Activated gamma-delta T cell (primary cell): ENCODE measurements around the gene C2CD4C.
"Not testable (repeated sequence)": the region's sequence is repeated elsewhere in the genome, so short reads cannot be mapped to it uniquely, and the experiment has no call there.

Source experiments
- DNase-seq: peaks from one replicate; lab custom pipeline; 2025; lab: John Stamatoyannopoulos, UW

The C2CD4C gene

DNA sequence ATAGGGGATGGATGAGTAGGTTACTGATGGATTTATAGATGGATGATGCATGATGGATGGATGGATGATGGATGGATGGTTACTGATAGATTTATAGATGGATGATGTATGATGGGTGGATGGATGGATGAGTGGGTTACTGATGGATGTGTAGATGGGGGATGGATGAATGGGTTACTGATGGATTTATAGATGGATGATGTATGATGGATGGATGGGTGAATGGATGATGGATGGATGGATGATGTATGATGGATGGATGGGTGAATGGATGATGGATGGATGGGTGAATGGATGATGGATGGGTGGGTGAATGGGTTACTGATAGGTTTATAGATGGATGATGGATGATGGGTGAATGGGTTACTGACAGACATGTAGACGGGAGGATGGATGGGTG, 6.3 kb upstream of the C2CD4C start:
- DNase-seq = no peak

DNA sequence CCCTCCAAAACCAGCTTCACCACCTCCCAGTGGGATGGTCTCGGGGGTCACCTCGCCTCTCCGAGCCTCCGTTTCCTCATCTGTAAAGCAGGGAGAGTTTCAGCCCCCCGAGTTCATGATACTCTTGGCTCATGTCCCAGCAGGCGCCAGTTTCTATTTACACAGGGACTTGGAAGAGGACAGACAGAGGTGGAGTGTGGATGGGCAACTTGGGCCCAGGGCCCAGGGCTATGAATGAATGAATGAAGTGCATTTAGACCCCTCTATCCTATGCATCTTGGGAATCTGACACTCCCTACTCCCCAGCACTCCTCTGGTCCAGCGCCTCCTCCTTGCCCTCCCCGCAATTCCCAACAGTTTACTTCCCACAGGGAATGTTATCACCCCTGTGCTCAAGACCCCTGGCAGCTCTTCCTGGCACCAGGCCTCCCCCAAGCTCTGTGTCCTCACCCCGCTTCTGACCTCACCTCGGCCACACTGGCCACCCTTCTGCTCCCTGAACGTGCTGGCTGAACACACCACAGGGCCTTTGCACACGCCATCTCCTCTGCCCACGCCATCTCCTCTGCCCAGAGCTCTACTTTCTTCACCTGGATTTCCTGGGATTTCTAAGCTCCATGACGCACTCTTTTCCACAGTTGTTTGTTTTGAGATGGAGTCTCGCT, 4.9 kb upstream of the C2CD4C start:
- DNase-seq = no peak

DNA sequence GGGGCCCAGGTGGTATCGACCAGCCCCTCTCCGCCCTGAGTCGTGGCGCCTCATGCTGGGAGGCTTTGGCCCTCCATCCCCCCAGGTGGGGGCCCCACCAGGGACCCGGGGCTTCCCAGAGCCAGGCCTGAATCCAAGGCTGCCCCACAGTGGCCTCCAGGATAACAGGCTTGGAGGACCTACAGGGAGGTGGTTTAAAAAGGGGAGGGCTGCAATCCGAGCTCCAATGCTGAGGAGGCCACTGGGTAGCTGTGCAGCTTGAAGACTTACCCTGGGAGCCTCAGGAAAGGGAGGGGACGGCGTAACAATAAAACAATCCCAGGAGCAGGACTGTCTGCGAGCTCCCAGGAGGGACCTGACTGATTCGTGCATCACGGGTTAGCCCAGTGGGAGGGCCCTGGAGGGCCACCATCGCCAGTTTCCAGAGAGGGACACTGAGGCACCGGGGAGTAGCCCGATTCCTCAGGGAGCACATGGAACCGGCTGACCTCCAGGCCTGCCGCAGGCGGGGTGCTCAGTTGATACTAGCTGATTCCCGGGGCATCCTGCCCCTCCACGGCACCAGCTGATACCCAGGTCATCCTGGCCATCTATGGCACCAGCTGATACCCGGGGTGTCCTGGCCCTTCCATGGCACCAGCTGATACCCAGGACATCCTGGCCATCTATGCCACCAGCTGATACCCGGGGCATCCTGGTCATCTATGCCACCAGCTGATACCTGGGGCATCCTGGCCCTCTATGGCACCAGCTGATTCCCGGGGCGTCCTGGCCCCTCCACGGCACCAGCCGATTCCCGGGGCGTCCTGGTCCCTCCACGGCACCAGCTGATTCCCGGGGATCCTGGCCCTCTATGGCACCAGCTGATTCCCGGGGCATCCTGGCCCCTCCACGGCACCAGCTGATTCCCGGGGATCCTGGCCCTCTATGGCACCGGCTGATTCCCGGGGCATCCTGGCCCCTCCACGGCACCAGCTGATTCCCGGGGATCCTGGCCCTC, 3.7 kb upstream of the C2CD4C start:
- DNase-seq = no peak

DNA sequence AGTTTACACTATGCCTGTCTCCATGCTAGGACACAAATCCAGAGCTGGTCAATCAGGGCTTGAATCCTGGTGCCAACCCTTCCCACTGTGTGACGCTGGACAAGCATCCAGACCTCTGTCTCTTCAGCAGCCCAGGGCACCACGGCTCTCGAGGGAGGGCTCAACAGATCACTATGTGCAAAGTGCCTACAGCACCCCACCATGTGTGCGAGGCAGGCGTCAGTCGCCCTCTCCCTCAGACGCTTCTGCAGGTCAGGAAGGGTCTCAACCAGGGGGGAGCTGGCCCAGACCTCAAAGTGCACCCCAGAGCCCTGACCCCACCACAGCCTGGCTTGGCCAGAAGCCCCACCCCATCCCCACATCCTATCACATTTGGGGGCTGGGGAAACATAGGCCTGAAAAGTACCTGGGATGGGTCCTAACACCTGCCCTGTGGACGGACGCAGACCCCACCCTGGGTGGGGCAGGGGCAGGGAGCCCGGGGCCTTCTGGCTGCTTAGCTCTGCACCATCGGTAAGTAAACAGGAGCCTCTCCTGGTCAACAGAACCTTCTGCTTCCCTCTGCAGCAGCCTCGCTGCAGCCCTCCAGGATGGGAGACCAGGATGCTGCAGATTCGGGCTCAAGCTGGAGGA, 2.9 kb upstream of the C2CD4C start:
- no peak for DNase-seq

DNA sequence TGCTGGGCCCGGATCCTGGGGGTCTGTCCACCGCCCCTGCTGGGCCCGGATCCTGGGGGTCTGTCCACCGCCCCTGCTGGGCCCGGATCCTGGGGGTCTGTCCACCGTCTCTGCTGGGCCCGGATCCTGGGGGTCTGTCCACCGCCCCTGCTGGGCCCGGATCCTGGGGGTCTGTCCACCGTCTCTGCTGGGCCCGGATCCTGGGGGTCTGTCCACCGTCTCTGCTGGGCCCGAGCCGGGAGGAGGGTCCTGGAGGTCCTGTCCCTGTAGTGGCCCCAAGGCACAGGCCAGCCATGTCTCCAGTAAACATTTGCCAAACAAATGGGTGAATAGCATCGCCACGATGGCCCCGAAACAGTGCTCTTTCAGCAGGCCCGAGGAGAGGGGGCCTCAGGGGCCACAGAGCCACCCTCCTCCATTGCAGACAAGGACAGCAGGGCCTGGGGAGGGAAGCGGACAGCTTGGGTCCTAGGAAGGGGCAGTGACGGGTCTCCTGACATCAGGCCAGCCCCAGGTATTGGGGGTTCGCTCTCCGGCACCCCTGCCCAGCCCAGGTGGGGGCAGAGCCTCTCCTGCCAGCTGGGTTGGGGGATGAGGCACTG, 2.3 kb upstream of the C2CD4C start:
- not testable (repeated sequence) for DNase-seq

DNA sequence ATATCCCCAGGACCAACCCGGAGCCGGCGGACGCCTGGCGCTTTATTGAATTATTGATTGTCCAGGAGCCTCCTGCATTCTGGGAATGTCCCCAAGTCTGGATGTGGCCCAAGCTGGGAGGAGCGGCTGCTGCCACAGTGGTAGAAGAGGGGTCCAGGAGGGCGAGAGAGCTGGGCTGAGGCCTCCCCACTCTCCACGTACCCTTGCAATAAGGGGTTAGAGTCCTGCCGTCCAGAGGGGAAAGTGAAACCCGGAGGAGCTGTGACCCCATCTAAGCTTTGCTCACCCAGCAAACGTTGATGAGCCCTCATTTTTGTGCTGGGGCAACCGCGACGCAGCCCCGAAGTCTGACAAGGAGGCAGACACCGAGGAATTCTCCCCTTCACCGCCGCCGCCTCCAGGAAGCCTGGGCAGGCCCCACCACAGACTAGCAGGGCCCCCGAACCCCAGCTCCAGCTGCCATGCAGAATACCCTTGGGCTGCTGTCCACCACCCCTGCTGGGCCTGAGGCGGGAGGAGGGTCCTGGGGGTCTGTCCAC, 1.4 kb upstream of the C2CD4C start:
- DNase-seq = no peak

DNA sequence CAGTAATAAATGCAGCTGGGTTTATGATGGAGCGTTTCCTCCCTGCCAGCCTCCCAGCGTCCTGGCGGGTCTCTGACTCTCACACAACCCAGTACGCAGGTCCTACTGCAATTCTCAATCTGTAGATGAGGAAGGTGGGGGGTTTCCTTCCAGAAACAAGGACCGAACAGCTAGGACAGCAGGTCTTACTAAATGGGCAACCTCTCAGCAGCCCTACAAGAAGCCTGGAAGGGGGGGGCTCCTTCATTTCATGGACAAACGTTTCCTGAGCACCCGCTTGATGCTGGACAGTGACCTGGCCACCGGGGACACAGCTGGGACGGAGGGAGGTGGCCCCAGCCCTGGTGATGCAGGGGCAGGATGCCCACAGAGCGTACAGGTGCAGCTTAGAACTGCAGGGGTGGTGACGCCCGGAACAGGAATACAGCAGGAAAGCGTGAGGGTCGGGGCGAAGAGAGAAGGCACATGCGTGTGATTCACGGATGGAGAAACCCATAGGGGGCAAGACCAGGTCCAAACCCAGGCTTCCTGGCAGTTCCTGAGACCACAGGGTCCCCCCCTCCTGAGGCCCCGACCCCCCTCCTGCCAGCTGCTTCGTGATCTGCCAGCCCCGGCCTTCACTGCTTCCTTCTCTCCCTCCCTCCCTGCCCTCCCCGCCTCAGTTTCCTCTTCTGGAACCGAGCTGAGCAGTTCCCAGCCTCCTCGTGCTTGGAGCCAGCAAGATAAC, 732 bp upstream of the C2CD4C start:
- no peak for DNase-seq

DNA sequence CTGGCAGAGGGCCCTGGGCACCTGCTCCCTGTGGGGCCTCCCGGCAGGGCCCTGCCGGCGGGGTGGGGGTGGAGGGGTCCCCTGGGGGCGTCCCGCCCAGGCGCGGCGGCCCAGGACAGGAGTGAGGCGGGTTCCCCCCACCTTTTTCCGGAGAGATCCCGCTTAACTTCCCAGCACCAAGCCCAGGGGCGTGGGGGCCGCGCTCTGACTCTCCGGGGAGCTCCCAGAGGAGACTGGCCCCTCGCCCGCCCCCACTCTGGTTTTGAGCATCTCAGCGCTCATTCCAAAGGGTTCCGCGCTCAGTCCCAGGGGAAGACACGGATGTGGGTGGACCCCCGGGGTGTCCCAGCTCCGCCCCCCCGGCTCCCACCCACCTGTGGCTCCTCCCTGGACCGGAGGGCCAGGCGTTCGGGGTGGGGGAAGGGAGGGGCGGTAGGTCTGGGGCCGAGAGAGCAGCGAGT, 476 bp downstream of the C2CD4C start:
- DNase-seq = no peak

DNA sequence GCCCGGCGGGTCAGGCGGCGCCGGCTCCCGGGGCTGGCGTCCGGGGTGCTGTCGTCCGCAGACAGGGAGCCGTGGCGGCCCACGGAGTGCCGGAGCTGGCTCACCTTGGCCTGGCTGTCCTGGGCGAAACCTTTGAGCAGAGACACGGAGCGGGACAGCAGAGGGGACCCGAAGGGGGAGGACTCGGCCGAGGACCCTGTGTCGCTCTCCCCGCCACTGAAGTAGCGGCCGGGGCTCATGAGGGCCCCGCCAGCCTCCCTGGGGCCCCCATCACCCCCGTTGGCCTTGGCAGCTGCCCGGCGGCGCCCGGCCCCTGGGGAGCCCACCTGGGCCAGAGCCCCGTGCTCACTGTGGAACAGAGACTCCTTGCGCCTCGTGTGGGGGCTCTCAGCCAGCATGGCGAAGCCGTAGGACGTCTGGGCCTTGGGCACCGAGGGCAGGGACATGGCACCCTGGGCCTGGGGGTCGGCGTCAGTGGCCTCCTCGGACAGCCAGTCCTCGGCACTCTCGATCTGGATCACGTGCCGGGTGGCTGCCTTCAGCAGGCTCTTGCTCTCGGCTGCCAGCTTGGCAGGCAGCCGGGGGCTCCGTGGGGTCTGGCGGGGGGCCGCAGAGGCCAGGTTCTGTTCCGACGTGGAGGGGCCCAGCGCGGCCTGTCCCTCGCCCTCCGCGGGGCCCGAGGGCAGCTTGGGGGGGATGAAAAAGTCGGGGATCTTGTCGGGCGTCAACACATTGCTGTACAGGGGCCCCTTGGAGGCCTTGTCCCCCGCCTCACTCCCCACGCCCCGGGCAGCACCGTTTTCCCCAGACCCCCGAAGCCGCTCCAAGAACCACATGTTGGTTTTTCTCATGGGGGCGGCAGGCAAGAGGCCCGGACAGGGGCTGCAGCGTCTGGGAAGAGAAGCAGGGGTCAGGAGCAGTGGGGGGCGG, 1.2 kb downstream of the C2CD4C start:
- DNase-seq = no peak

DNA sequence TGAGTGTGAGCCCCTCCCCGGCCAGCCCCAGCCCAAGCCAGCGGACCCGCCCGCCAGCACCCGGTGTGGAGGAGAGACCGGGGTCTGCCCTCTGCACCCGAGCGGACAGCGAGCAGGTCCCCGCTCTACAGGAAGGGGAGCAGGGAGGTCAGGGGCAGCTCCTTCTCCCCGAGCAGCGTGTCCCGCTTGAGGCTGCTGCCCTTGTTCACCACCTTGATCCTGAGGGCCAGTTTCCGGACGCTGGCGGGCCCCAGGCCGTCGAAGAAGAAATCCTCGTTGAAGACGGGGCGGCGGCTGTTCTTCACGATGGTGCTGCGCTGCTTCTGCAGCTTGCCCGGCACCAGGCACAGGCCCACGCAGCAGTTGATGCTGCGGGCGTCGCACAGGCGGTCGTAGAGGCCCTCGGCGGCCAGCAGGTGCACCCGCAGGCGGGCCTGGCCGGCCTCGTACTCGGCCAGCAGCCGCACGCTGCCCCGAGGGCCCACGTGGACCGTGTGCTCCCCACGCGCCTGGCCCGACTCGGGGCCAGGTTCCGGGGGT, 1.9 kb downstream of the C2CD4C start:
- DNase-seq = no peak

DNA sequence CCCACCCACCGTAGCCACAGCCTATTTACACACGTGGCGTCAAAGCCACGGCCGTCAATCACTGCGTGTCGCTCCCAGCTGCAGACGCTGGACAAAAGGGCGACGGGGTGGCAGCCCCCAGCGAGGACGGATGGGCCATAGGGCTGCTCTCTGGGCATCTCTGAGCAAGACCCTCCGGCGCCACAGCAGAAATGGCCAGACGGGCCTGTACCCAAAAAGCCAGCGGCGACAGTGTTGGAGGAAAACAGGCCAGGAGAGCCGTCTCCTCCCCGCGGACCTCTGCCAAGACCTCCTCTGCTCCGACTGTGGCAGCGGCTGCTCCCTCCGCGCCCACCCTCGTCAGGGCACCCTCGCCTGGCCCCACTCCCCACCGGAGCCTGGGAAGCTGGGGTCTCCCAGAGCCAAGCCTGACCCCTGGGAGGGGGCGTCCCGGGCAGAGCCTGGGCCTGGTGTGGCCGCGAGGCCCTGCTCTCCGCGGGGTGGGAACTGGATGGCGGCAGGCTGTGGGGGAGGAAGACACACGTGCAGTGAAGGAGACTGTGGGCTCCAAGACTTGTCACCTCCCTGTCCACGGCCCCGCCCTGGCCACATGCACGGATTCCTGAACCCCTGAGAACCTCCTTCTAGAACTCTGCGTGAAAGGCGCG, 2.7 kb downstream of the C2CD4C start:
- no peak for DNase-seq

DNA sequence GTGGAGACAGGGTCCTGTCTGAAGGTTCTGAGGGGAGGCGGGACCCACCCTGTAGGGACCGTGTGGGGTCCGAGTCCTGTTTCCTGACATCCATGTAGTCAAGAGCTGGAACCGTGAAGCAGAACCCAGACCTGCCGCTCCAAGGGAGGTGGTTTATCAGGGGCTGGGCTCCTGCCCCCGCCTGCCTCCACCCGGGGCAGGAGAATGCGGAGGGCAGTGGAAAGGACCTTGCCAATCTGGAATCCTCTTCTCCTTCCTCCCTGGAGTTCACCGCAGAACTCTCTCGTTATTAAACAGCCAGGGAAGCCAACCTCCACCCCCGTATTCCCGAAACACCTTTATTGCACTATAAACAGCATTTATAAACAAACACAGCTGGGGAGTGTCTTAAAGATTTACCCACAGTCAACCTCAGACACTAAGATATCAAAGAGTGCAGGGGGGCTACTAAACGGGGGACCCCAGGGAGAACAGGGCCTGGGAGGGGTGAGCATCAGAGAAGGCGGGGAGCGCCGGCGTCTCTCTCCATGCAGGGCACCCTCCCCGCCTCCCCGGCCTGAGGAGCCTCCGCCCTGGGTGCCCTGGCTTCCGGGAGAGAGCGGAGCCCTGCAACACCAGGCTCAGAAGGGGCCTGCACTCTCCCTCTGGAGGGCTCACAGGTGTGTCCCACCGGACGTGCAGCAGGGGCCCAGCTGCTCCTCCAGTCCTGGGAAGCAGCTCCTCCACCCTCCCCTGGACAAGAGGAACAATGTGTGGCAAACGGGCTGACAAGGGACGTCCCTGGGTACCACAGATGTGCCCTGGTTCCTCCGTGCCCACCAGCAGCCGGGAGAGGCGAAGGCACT, 3.6 kb downstream of the C2CD4C start:
- DNase-seq = no peak

DNA sequence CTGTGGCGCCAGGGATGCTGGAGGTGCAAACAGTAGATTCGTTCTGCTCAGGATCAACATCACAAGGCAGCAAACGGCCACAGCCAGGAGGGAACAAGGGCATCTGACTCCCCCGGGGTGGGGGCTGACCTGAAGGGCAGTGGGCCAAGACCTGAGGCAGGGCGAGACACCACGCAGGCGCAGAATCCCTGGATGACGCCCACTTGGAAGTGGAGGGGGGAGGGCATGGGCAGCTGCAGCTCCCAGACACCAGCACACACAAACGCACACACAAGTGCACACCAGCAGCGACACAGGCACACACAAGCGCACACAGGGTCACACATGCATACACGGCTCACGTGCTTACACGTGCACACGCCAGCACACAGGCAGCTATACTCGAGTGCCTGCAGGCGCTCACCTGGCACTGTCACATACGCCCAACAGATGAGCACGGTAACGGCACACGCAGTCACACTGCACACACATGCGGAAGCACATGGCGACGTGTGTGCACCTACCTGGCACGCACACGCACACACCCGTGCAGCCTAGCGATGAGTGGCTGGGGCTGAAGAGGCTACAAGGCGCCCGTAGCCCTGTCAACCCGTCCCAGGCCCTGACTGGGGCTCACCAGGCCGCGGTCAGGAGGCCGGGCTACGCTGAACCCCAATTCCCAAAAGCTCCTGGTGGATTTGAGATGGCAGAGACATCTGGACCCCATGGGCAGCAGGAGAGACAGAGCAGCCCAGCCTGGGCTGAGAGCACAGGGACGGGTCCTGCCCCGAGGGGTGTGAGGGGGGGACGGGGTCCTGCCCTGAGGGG, 5.5 kb downstream of the C2CD4C start:
- no peak for DNase-seq

DNA sequence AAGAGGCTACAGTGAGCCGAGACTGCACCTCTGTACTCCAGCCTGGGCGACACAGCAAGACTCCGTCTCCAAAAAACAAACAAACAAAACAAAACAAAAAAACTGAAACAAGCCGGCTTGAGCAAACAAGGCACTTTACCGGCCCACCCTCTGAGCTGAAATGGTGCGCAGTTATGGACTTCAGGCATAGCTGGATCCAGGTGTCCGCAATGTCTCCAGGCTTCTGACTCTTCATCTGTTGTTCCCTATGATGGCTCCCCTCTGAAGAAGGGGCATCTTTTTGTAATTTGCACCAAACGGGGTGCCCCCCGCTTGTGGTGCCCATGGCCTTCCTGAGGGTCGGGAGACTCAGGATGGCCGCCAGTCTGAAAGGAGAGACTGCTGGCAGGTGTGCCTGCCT, 6.2 kb downstream of the C2CD4C start:
- no peak for DNase-seq

DNA sequence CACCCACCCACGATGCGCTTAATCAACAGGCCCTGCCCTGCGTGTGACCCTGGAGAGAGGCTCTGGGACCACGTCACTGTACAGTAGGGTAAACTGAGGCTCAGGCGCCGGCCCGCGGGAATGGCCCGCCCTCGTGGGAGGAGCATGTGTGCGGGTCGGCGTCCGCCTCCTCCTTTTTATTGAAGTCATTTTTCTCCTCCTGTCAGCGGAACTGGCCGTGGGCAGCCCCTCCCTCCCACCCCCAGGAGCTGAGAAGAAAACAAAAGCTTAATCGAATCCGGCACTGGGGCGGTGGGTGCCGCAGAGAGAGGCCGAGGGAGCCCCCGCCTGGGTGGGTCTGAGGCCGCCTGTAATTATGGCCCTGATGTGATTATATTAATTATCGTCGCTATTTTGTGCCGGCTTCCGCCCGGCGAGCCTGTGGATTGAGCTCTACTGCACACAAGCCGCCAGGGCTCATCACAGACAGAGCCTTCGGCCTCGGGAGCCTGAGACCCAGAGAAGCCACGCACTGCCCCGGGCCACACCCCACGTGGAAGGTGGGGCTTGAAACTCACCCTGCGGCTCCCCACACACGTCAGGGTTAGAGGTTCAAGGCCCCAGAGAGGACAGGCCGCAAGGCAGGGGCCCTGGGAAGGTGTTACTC, 7.0 kb downstream of the C2CD4C start:
- no peak for DNase-seq

DNA sequence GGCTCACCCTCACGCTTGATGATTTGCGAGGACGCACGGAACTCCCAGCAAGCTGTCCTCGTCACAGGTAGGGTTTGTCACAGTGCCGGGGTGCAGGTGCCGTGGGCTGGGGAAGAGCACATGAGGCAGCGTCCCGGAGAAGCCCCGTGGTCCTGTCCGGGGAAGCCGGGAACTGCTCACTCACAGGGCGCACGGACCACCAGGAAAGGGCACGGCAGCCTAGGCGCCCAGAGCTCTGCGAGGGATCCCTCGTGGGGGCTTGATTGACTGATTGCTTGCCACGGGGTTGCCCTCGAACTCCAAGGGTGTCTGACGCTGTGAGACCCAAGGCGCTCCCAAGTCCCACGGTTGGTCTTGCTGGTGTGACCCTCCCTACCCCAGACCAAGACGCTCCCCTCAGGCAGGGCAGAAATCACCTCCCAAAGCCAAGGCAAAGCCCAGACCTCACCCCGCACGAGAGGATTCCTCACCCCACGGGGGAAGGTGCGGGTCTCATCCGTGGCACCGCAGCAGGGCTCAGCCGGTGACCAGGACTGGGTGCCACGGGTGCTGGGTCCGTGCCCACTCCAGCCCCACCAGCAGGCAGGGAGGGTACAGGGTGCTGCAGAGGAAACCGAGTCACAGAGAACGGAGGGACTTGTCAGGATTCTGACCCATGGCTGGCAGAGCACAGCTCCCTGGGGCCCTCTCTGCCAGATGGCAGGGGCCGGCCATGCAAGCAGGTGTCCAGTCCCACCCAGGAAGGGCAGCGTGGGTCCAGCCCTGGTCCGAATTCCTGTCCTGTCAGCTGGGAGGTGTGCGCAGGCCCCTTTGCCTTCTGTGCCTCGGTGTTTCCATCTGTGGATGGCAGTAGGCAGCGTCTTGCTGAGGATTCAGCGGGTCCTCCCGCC, 7.7 kb downstream of the C2CD4C start:
- DNase-seq = no peak
